PFSK-1 (cell line): ENCODE measurements around the gene GNMT.

Experiments used
- FOXP2 ChIP-seq: optimal IDR thresholded peaks from 2 replicates; pipeline ENCODE3; 2011; ENCODE audit warnings: borderline replicate concordance, control low read depth, inconsistent platforms; ENCODE audit not compliant: insufficient read depth; ENCODE audit errors: extremely low read length, extremely low read depth
- POLR2AphosphoS5 ChIP-seq: IDR thresholded peaks from 2 replicates; pipeline ENCODE4 v1.6.1; 2012; ENCODE audit warnings: low read depth, mild to moderate bottlenecking, control low read depth, low read length, moderate library complexity
- REST ChIP-seq, 2 experiments: IDR thresholded peaks; 2 replicates each; pipeline versions ENCODE4 v1.6.1 to v1.8.0; 2011 to 2012; ENCODE audit warnings: low read depth in 2 of 2, low read length in 2 of 2, control low read depth in 1 of 2, inconsistent platforms in 1 of 2, mild to moderate bottlenecking in 1 of 2, moderate library complexity in 1 of 2; ENCODE audit not compliant: insufficient read depth in 1 of 2
- SIN3A ChIP-seq: IDR thresholded peaks from 2 replicates; pipeline ENCODE4 v1.6.1; 2012; ENCODE audit warnings: mild to moderate bottlenecking, low read length, moderate library complexity, borderline replicate concordance; ENCODE audit not compliant: insufficient read depth
- TAF1 ChIP-seq: IDR thresholded peaks from 2 replicates; pipeline ENCODE4 v1.6.1; 2012; ENCODE audit warnings: low read length, control low read depth, borderline replicate concordance; ENCODE audit not compliant: insufficient read depth

Gene GNMT

GRCh38 chr6:42973926-42974325, 13.4 kb downstream of the GNMT start:
- TF ChIP-seq POLR2AphosphoS5 (no peak), REST (IDR thresholded peaks at IDR 0.05; ENCODE audit: insufficient read depth in 1 of 2, low read depth in 2 of 2, low read length in 2 of 2) (no peak), TAF1 (no peak), FOXP2 (no peak), SIN3A (no peak)

- TF ChIP-seq SIN3A (no peak), POLR2AphosphoS5 (no peak), REST (IDR thresholded peaks at IDR 0.05; ENCODE audit: insufficient read depth in 1 of 2, low read depth in 2 of 2, low read length in 2 of 2) (no peak), TAF1 (no peak), FOXP2 (no peak)
Observed at GRCh38 chr6:42974919-42975505, 14.5 kb downstream of the GNMT start.

- no peak for TF ChIP-seq SIN3A
- TF ChIP-seq REST (IDR thresholded peaks at IDR 0.05; ENCODE audit: insufficient read depth in 1 of 2, low read depth in 2 of 2, low read length in 2 of 2): no peak
- TF ChIP-seq FOXP2: no peak
Observed at GRCh38 chr6:42978487-42978838, 17.9 kb downstream of the GNMT start.

GRCh38 chr6:42978839-42979522, 18.4 kb downstream of the GNMT start, which contains the start of gene PEX6:
Gene PEX6 (minus strand): TSS chr6:42979181. CDS start chr6:42979150, 31 bp downstream.
- TF ChIP-seq SIN3A (peak; percentile 68; the same call in 1 of the 2 replicates), POLR2AphosphoS5 (peak; percentile 94), TAF1 (peak; percentile 94), REST (IDR thresholded peaks at IDR 0.05; ENCODE audit: insufficient read depth in 1 of 2, low read depth in 2 of 2, low read length in 2 of 2) (peak; percentile 10 to 39; a peak in 1 of 4 replicates), FOXP2 (peak; percentile 39)
